K562 (cell line): ENCODE data around the gene DLGAP3. TPM values are rescaled to one million over a fixed set of nuclear protein-coding genes. Genes with fewer than 3 reads are reported as not detected.

ENCODE experiments used
- ARID3B ChIP-seq: fragments of 250-450 bp; sonication (Bioruptor Pico); IDR thresholded peaks from 2 replicates; pipeline ENCODE4 v1.4.0; 2020; ENCODE audit warnings: borderline replicate concordance
- CEBPB ChIP-seq: fragments of 450-650 bp; IDR thresholded peaks from 2 replicates; pipeline ENCODE4 v1.6.1; 2016; ENCODE audit warnings: missing genetic modification characterization, missing compliant biosample characterization
- KDM4B ChIP-seq, 2 experiments: fragments of 450-650 bp in 1 of 2; sonication (generic) in 1 of 2; IDR thresholded peaks; 2 replicates each; pipeline ENCODE4 v1.6.1; 2016 to 2017; ENCODE audit warnings: borderline replicate concordance in 2 of 2, antibody characterized with exemption in 1 of 2, low read depth in 1 of 2, mild to moderate bottlenecking in 1 of 2
- POLR2G ChIP-seq: fragments of 200-400 bp; formaldehyde crosslinking; IDR thresholded peaks from 2 replicates; pipeline ENCODE4 v1.6.1; 2017; ENCODE audit warnings: low read depth, mild to moderate bottlenecking, antibody characterized with exemption, low read length, moderate library complexity
- POLR2H ChIP-seq: IDR thresholded peaks from 2 replicates; pipeline ENCODE4 v1.6.1; 2016; ENCODE audit warnings: missing genetic modification characterization, low read depth, mild to moderate bottlenecking, control low read depth, missing compliant biosample characterization, moderate library complexity
- SNIP1 ChIP-seq: fragments of 450-650 bp; IDR thresholded peaks from 2 replicates; pipeline ENCODE4 v1.7.1; 2017; ENCODE audit warnings: low read depth, mild to moderate bottlenecking
- ZNF695 ChIP-seq: fragments of 450-650 bp; formaldehyde crosslinking; IDR thresholded peaks from 2 replicates; pipeline ENCODE4 v1.4.0; 2020; ENCODE audit warnings: mild to moderate bottlenecking, moderate library complexity
- ZSCAN29 ChIP-seq: fragments of 450-650 bp; IDR thresholded peaks from 2 replicates; pipeline ENCODE4 v1.6.1; 2017
- polyA plus RNA-seq, 8 experiments: library from polyadenylated mRNA; depleted of rRNA in 4 of 8; stranded (reverse) in 5 of 8; unstranded in 3 of 8; fragments of >200 nt; fragmentation: Nextera tagmentation in 2 of 8; fragmentation: Illumina TruSeq in 1 of 8; extraction: Ambion mirVana in 2 of 8; extraction: Trizol in 1 of 8; gene quantifications; 2 replicates each; pipeline versions ENCODE4 v1.2.1 to v1.2.3, GENCODE V29; 2011 to 2014; ENCODE audit warnings: inconsistent platforms in 1 of 8, missing spikeins in 1 of 8
- total RNA-seq, 7 experiments: library from RNA; depleted of rRNA in 6 of 7; stranded (reverse); fragments of >200 nt in 6 of 7; fragmentation: Illumina TruSeq in 2 of 7; extraction: Trizol in 2 of 7; gene quantifications; 2 replicates each; pipeline versions ENCODE4 v1.2.1 to v1.2.3, GENCODE V29; 2011 to 2021; ENCODE audit warnings: low replicate concordance in 1 of 7
- TF ChIP-seq, protein P1 (sequence below): fragments of 450-650 bp; IDR thresholded peaks from 2 replicates; pipeline ENCODE4 v1.6.1; 2014; ENCODE audit warnings: low read depth, mild to moderate bottlenecking, moderate library complexity, borderline replicate concordance
- TF ChIP-seq, protein P2 (sequence below), 2 experiments: fragments of 450-650 bp; IDR thresholded peaks; 2 replicates each; pipeline ENCODE4 v1.6.1; 2018; ENCODE audit warnings: mild to moderate bottlenecking in 2 of 2, low read depth in 1 of 2; ENCODE audit not compliant: partially characterized antibody in 2 of 2
- TF ChIP-seq, protein P3 (sequence below): fragments of 250-450 bp; sonication (Bioruptor Pico); IDR thresholded peaks from 2 replicates; pipeline ENCODE4 v1.8.0; 2021; ENCODE audit warnings: borderline replicate concordance, mild to moderate bottlenecking, moderate library complexity; ENCODE audit not compliant: poor library complexity, severe bottlenecking
- TF ChIP-seq, protein P4 (sequence below): fragments of 250-450 bp; sonication (Bioruptor Pico); IDR thresholded peaks from 2 replicates; pipeline ENCODE4 v1.4.0; 2020; ENCODE audit warnings: mild to moderate bottlenecking, moderate library complexity, borderline replicate concordance

The DLGAP3 gene
- total and polyA plus RNA-seq, 9 of the 15 experiments (the other 6 are each of a cell fraction or from before 2014, with no cell fraction given) = 0.01 to 0.16 (median 0.07) TPM; not detected in 6

GRCh38 chr1:34845131-34845901 lies 84.1 kb downstream of the DLGAP3 start (continued):
- TF ChIP-seq, protein P1, sequence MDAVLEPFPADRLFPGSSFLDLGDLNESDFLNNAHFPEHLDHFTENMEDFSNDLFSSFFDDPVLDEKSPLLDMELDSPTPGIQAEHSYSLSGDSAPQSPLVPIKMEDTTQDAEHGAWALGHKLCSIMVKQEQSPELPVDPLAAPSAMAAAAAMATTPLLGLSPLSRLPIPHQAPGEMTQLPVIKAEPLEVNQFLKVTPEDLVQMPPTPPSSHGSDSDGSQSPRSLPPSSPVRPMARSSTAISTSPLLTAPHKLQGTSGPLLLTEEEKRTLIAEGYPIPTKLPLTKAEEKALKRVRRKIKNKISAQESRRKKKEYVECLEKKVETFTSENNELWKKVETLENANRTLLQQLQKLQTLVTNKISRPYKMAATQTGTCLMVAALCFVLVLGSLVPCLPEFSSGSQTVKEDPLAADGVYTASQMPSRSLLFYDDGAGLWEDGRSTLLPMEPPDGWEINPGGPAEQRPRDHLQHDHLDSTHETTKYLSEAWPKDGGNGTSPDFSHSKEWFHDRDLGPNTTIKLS = no peak
- no peak for TF ChIP-seq KDM4B (IDR thresholded peaks at IDR 0.05; ENCODE audit: borderline replicate concordance in 2 of 2, low read depth in 1 of 2)
- no peak for TF ChIP-seq SNIP1
- TF ChIP-seq ZSCAN29 = no peak
- TF ChIP-seq, protein P2, sequence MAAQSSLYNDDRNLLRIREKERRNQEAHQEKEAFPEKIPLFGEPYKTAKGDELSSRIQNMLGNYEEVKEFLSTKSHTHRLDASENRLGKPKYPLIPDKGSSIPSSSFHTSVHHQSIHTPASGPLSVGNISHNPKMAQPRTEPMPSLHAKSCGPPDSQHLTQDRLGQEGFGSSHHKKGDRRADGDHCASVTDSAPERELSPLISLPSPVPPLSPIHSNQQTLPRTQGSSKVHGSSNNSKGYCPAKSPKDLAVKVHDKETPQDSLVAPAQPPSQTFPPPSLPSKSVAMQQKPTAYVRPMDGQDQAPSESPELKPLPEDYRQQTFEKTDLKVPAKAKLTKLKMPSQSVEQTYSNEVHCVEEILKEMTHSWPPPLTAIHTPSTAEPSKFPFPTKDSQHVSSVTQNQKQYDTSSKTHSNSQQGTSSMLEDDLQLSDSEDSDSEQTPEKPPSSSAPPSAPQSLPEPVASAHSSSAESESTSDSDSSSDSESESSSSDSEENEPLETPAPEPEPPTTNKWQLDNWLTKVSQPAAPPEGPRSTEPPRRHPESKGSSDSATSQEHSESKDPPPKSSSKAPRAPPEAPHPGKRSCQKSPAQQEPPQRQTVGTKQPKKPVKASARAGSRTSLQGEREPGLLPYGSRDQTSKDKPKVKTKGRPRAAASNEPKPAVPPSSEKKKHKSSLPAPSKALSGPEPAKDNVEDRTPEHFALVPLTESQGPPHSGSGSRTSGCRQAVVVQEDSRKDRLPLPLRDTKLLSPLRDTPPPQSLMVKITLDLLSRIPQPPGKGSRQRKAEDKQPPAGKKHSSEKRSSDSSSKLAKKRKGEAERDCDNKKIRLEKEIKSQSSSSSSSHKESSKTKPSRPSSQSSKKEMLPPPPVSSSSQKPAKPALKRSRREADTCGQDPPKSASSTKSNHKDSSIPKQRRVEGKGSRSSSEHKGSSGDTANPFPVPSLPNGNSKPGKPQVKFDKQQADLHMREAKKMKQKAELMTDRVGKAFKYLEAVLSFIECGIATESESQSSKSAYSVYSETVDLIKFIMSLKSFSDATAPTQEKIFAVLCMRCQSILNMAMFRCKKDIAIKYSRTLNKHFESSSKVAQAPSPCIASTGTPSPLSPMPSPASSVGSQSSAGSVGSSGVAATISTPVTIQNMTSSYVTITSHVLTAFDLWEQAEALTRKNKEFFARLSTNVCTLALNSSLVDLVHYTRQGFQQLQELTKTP (IDR thresholded peaks at IDR 0.05; ENCODE audit: low read depth in 1 of 2, partially characterized antibody in 2 of 2) = no peak
- TF ChIP-seq POLR2G = 0 out of 2 replicates have a peak, but pooled peaks have one; percentile 21
- no peak for TF ChIP-seq POLR2H (tag)
- TF ChIP-seq, protein P3, sequence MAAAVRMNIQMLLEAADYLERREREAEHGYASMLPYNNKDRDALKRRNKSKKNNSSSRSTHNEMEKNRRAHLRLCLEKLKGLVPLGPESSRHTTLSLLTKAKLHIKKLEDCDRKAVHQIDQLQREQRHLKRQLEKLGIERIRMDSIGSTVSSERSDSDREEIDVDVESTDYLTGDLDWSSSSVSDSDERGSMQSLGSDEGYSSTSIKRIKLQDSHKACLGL (CRISPR knock-in tag) = no peak
- TF ChIP-seq, protein P4, sequence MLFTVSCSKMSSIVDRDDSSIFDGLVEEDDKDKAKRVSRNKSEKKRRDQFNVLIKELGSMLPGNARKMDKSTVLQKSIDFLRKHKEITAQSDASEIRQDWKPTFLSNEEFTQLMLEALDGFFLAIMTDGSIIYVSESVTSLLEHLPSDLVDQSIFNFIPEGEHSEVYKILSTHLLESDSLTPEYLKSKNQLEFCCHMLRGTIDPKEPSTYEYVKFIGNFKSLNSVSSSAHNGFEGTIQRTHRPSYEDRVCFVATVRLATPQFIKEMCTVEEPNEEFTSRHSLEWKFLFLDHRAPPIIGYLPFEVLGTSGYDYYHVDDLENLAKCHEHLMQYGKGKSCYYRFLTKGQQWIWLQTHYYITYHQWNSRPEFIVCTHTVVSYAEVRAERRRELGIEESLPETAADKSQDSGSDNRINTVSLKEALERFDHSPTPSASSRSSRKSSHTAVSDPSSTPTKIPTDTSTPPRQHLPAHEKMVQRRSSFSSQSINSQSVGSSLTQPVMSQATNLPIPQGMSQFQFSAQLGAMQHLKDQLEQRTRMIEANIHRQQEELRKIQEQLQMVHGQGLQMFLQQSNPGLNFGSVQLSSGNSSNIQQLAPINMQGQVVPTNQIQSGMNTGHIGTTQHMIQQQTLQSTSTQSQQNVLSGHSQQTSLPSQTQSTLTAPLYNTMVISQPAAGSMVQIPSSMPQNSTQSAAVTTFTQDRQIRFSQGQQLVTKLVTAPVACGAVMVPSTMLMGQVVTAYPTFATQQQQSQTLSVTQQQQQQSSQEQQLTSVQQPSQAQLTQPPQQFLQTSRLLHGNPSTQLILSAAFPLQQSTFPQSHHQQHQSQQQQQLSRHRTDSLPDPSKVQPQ = no peak
- no peak for TF ChIP-seq CEBPB (tag)
- no peak for TF ChIP-seq ZNF695 (CRISPR knock-in tag)
- TF ChIP-seq ARID3B = no peak
